Breast epithelium (tissue), 3 donors: ENCODE data around the gene GID4.

Experiments used
- CTCF ChIP-seq, 3 donors: fragments of 450-650 bp; IDR thresholded peaks; one replicate each; pipeline ENCODE4 v1.5.1; 2016 to 2017; ENCODE audit warnings: antibody characterized with exemption in 3 of 3, mild to moderate bottlenecking in 3 of 3, moderate library complexity in 3 of 3
- POLR2A ChIP-seq: fragments of 450-650 bp; IDR thresholded peaks from one replicate; pipeline ENCODE4 v1.6.1; 2016; ENCODE audit warnings: antibody characterized with exemption, mild to moderate bottlenecking, moderate library complexity
- POLR2AphosphoS5 ChIP-seq, 3 donors: sonication (generic); formaldehyde crosslinking; IDR thresholded peaks; one replicate each; pipeline ENCODE4 v1.6.1; 2017; ENCODE audit warnings: antibody characterized with exemption in 3 of 3

- no peak for TF ChIP-seq POLR2A
- TF ChIP-seq CTCF (IDR thresholded peaks at IDR 0.05), result no peak
- TF ChIP-seq POLR2AphosphoS5 (IDR thresholded peaks at IDR 0.05), result no peak
Observed at GRCh38 chr17:18094409-18094807, 55.2 kb downstream of the GID4 start.
